ENCODE measurements around the gene CC2D2A. TPM values are rescaled to one million over a fixed set of nuclear protein-coding genes. Genes with fewer than 3 reads are reported as not detected.

CC2D2A gene
- total RNA-seq, 1 experiment from 2014 or later: 11.8 TPM

DNA sequence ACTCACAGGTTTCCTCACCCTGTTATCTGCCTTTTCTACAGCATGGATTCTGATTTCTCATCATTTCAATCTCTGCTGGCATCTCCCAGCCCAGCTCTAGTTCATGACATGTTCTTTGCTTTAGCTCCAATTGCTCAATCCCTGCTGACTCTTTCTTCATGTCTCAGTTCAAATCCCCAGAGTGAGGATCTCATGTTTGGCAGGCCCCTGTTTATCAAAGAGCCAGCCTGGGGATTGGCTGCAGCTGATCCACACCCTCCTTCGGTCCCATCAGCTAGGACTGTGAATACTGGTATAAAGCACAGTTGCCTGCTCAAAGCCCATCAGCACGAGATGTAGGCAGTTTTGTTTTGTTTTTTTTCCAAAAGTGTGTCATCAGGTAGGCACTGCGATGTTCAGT, 14.4 kb upstream of the CC2D2A start:
- TF ChIP-seq, protein P1, sequence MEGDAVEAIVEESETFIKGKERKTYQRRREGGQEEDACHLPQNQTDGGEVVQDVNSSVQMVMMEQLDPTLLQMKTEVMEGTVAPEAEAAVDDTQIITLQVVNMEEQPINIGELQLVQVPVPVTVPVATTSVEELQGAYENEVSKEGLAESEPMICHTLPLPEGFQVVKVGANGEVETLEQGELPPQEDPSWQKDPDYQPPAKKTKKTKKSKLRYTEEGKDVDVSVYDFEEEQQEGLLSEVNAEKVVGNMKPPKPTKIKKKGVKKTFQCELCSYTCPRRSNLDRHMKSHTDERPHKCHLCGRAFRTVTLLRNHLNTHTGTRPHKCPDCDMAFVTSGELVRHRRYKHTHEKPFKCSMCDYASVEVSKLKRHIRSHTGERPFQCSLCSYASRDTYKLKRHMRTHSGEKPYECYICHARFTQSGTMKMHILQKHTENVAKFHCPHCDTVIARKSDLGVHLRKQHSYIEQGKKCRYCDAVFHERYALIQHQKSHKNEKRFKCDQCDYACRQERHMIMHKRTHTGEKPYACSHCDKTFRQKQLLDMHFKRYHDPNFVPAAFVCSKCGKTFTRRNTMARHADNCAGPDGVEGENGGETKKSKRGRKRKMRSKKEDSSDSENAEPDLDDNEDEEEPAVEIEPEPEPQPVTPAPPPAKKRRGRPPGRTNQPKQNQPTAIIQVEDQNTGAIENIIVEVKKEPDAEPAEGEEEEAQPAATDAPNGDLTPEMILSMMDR (IDR thresholded peaks at IDR 0.05; ENCODE audit: unreplicated experiment): no peak
- Mint-ChIP-seq H3K4me3 (ENCODE audit: low read depth, unreplicated experiment) (no peak overlapping the region), H3K27me3 (ENCODE audit: unreplicated experiment) (peaks cover 39% of the 10 kb centered on the region), H3K36me3 (ENCODE audit: insufficient read depth, unreplicated experiment) (no peaks in the 10 kb centered on the region), H3K4me1 (ENCODE audit: low read depth, unreplicated experiment) (peaks cover 12% of the 10 kb centered on the region), H3K9me3 (ENCODE audit: low read depth, unreplicated experiment) (no peaks in the 10 kb centered on the region), H3K27ac (ENCODE audit: unreplicated experiment) (no peak overlapping the region)
- no peak for DNase-seq
- intact Hi-C loops (cut with micrococcal nuclease; ENCODE audit: unreplicated experiment): loop anchor here (10.0 kb wide), 1 partner anchor 120 kb away; no protein-coding TSS in a partner anchor
- no TSS peak for BruUV-seq (replicated peaks)
- CTCF ChIA-PET: no interaction called here

DNA sequence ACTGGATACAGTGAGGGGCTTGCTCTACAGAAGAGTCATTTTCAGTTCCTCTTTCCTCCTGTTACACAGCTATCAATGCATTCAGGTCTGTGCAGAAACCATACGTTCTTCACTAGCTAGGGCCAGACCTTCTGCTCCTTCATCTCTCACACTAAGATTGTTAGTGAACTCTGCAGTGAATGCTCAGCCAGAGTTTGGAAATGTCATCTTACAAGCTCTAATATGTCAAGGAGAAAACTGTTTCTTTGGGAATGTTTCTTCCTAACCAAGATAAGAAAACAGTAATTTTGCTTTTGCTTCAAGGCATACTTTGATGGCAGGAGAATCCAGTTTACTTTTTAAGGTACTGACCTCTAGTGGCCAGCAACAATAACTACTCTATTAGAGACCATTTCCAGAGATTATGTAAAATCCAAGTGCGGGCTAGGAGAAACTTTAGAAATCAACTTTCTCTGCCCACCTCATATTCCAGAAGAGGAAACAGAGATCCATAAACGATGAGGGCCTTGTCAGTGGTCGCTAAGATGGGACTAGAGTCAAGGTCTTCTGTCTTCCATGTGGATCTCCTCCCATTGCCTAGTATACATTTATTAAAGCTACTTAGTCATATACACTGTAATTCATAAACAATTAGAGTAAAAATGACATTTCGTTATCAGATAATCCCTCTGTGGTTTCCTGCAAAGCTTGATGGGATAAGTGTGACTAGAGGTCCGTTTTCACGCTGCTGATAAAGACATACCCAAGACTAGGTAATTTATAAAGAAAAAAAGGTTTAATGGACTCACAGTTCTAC, 12.1 kb upstream of the CC2D2A start:
- Mint-ChIP-seq H3K27ac (ENCODE audit: unreplicated experiment) (no peak overlapping the region), H3K27me3 (ENCODE audit: unreplicated experiment) (peaks cover 54% of the 10 kb centered on the region)
- intact Hi-C loops (cut with micrococcal nuclease; ENCODE audit: unreplicated experiment): loop anchor here (1.0 to 10.0 kb wide), 3 partner anchors 123 to 227 kb away; no protein-coding TSS in a partner anchor

DNA sequence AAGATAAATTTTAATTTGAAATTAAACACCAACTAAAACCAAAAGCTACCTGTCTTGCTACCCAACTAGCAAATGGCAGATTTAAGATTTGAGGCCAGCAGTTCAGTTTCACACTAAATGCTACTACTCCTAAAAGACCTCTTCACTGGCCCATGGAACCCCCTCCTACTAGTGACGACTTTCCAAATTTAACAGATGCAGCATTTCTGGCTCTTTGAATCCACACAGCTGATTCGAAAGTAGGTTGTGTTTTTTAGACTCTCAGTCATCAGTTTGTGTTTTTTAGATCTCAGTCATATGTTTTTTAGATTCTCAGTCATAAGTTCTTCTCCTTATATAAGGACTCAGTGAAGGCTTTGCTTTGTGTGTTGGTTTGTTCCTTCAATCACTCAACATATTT, 11.1 kb upstream of the CC2D2A start:
- H3K4me1 Mint-ChIP-seq (ENCODE audit: low read depth, unreplicated experiment): no peaks in the 10 kb centered on the region

More for the DNA sequence above, 12.1 kb upstream of the CC2D2A start:
- H3K4me3 Mint-ChIP-seq (ENCODE audit: low read depth, unreplicated experiment): no peak overlapping the region
- DNase-seq: no peak
- H3K9me3 Mint-ChIP-seq (ENCODE audit: low read depth, unreplicated experiment): no peaks in the 10 kb centered on the region
- no TSS peak for BruUV-seq (replicated peaks)
- no peaks in the 10 kb centered on the region for H3K4me1 Mint-ChIP-seq (ENCODE audit: low read depth, unreplicated experiment)
- TF ChIP-seq, protein P1 (IDR thresholded peaks at IDR 0.05; ENCODE audit: unreplicated experiment): no peak
- CTCF ChIA-PET: interaction anchor here (1.4 kb wide), 1 partner anchor 219 kb away, joined by 5 read pairs; no protein-coding TSS in a partner anchor
- H3K36me3 Mint-ChIP-seq (ENCODE audit: insufficient read depth, unreplicated experiment): no peaks in the 10 kb centered on the region

DNA sequence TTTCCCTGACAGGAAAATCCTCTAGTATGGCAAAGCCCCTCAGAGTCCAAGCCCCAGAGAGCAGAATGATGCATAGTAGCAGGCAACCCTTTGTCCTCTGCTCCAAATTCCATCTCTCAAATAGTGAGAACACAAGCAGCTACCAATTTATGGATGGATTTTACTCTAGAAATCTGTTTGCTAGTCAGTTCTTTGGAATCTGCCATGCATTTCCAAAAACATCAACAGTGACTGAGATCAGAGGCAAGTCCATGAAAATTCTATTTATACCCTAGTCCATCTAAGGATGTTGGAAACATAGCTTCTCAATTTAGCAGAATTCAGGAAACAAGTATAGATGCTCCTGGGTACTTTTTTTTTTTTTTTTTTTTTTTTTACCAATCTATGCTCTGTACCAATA, 10.0 kb upstream of the CC2D2A start:
- DNase-seq: no peak
- Mint-ChIP-seq H3K27ac (ENCODE audit: unreplicated experiment) (no peak overlapping the region), H3K27me3 (ENCODE audit: unreplicated experiment) (peaks cover 54% of the 10 kb centered on the region), H3K36me3 (ENCODE audit: insufficient read depth, unreplicated experiment) (no peaks in the 10 kb centered on the region), H3K9me3 (ENCODE audit: low read depth, unreplicated experiment) (no peaks in the 10 kb centered on the region), H3K4me3 (ENCODE audit: low read depth, unreplicated experiment) (no peak overlapping the region), H3K4me1 (ENCODE audit: low read depth, unreplicated experiment) (no peaks in the 10 kb centered on the region)
- BruUV-seq (replicated peaks): no TSS peak
- CTCF ChIA-PET: no interaction called here
- TF ChIP-seq, protein P1 (IDR thresholded peaks at IDR 0.05; ENCODE audit: unreplicated experiment): no peak
- intact Hi-C loops (cut with micrococcal nuclease; ENCODE audit: unreplicated experiment): loop anchor here (10.0 kb wide), 1 partner anchor 125 kb away; no protein-coding TSS in a partner anchor

More for the DNA sequence above, 11.1 kb upstream of the CC2D2A start:
- CTCF ChIA-PET: no interaction called here
- BruUV-seq (replicated peaks): no TSS peak
- intact Hi-C loops (cut with micrococcal nuclease; ENCODE audit: unreplicated experiment): loop anchor here (10.0 kb wide), 1 partner anchor 124 kb away; no protein-coding TSS in a partner anchor
- Mint-ChIP-seq H3K27ac (ENCODE audit: unreplicated experiment) (no peak overlapping the region), H3K27me3 (ENCODE audit: unreplicated experiment) (peaks cover 54% of the 10 kb centered on the region), H3K9me3 (ENCODE audit: low read depth, unreplicated experiment) (no peaks in the 10 kb centered on the region), H3K4me3 (ENCODE audit: low read depth, unreplicated experiment) (no peak overlapping the region), H3K36me3 (ENCODE audit: insufficient read depth, unreplicated experiment) (no peaks in the 10 kb centered on the region)
- TF ChIP-seq, protein P1 (IDR thresholded peaks at IDR 0.05; ENCODE audit: unreplicated experiment): no peak
- DNase-seq: no peak

Measured in Calu3 (cell line).